Superior temporal gyrus (tissue), 1 donor: ENCODE measurements around the gene EVA1C.
"Not testable (repeated sequence)": the region's sequence is repeated elsewhere in the genome, so short reads cannot be mapped to it uniquely, and the experiment has no call there.

ENCODE experiments used
- DNase-seq: peaks from one replicate; pipeline ENCODE4 v3.0.0-alpha.2; 2016; ENCODE audit errors: extremely low spot score

The EVA1C gene, protein sequence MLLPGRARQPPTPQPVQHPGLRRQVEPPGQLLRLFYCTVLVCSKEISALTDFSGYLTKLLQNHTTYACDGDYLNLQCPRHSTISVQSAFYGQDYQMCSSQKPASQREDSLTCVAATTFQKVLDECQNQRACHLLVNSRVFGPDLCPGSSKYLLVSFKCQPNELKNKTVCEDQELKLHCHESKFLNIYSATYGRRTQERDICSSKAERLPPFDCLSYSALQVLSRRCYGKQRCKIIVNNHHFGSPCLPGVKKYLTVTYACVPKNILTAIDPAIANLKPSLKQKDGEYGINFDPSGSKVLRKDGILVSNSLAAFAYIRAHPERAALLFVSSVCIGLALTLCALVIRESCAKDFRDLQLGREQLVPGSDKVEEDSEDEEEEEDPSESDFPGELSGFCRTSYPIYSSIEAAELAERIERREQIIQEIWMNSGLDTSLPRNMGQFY

GRCh38 chr21:32412162-32413014 is at the start of gene EVA1C:
Gene EVA1C, plus strand, starts transcription at chr21:32412706. Its CDS starts 148 bp downstream, at chr21:32412854.
- no peak for DNase-seq

GRCh38 chr21:32364387-32364786 is 48.1 kb upstream of the EVA1C start:
- peak; percentile 35 for DNase-seq

DNA sequence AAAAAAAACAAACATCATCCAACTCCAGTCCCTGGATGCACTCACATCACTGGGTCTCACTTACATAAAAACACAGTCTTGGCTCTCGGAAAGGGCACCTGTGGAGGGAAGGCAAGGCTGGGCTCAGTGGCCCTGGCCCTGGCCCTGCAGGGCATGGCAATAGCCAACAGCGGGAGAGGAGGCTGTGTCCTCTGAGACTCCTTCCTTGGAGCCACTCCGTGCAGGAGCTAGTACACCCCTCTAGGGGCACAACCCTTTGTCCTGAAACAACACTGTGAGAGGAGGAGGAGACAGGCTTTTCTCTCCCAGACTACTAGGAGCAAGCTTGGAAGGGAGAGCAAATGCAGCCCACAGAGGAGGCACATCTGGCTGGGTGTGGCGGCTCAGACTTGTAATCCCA is 47.7 kb upstream of the EVA1C start:
- no peak for DNase-seq

GRCh38 chr21:32366191-32366590 is 46.3 kb upstream of the EVA1C start:
- DNase-seq, result no peak

DNA sequence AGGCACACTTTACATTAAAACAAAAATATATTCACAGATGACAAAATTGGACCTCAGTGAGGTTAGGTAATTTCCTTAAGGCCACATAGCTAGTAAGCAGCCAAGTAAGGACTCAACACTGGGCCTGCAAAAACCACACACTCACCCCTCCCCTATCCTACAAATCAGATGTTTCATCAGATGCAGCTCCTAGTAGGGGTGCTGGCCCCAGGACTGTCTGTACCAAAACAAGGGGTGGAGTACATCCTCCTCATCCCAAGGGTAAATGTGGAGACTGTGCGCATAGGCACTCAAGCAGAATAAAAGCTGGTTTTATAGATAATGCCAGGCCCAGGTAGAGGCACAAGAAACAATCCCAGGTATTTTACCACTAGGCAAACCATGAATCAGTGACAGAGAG is 45.3 kb upstream of the EVA1C start:
- no peak for DNase-seq

- no peak for DNase-seq
Observed at GRCh38 chr21:32368386-32368785, 44.1 kb upstream of the EVA1C start.

- not testable (repeated sequence) for DNase-seq
Observed at GRCh38 chr21:32368961-32369360, 43.5 kb upstream of the EVA1C start.

DNA sequence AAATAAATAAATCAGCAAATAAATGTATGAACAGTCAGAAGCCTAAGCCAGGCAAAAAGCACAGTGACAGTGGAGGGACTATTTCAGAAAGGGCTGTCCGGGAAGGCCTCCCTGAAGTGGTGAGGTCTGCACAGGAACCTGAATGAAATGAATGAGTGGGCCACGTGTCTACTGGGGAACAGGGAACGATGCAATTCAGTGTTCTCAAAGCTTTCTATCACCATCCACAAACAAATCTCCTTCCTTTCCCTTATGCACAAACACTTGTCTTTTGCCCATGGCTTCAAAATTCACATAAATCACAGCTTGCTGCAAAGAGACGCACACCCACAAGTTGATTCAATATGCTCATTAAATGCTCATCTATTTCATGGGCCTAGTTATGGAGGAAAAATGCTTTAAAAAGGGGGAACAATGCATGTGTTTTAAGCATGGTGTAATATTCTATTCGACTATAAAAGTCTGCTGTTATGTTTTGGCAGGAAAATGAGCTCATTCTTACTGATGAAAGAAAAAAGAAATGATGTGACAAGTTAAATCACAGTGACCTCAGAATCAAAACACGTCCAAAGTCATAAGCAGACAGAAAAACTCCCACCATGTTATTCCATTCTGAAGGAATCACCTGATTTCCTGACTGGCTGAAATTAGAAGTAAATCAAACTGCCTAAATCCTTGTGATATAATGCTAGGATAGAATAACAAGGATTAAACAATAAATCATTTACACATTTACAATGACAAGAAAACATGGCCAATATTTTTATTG is 41.3 kb upstream of the EVA1C start:
- no peak for DNase-seq

DNA sequence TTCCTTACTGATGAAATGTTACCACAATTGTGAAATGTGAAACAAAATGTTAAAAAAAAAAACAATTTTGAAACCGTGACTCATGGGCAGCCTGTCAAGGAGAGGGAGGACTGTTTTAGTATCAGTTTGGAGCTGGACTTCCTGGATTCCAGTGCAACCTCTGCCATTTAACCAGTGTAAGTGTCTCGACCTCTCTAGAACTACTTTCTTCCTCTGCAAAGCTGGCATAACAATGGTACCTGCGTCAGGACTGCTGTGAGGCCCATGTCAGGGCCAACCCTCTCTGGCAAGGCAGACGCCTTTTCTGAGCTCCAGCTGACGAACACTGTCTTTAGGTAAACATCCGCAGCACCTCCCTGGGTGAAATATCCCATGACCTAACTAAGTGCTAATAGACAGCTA is 40.6 kb upstream of the EVA1C start:
- no peak for DNase-seq

- no peak for DNase-seq
Observed at GRCh38 chr21:32372755-32373154, 39.8 kb upstream of the EVA1C start.

DNA sequence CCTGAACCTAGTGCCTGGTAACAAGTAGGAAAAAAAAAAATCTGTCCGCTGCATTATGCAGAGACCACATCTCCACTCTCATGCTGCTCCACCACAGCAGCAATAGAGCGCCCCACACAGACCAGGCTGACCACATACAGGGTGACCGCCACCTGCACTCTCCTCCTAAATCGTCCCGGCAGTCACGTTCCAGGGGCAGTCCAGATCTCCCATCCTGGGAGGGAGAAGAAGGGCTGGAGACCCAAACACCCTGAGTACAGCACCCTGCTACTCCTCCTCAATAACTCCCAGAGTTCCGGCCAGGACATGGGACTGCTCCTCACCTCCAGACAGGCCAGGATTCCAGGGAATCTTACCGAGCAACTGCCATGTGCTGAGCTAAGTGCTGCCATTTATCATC is 35.0 kb upstream of the EVA1C start:
- DNase-seq, result no peak

GRCh38 chr21:32377991-32378390 is 34.5 kb upstream of the EVA1C start:
- peak; percentile 47 for DNase-seq

DNA sequence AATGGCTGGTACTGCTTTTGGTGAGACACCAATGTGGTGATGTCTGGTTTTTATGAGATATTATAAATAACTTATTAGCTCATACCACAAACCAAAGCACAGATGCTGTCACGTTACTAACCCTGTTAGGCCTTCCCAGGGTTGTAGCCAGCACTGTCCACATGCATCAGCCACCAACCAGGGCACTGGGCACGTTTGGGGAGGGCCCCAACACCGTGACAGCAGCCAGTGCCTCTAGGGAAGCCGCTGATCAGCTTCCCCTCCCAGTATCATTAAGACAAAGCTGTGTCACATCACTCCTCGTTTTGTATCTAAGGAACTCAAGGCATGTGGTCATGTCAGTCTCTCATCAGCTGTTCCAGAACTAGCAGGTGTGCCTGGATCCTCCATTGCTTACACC is 33.5 kb upstream of the EVA1C start:
- no peak for DNase-seq

- no peak for DNase-seq
Observed at GRCh38 chr21:32380940-32381339, 31.6 kb upstream of the EVA1C start.

DNA sequence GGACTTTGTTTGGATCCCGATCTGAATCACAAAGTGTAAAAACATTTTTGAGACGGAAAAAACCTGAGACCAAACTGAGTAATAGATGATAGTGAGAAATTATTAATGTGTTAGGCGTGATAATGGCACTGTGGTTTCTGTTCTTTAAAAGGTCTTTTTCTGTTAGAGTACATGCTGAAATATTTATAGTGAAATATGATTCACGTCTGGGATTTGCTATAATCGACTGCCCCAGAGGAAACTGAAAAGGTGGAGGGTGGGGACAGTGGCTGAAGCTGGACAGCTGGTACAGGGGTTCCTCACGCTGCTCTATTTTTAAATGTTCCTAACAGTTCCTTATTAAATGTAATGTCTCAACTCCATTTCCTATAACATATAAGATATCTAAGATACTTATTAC is 30.9 kb upstream of the EVA1C start:
- no peak for DNase-seq

- DNase-seq, result no peak
Observed at GRCh38 chr21:32382108-32382644, 30.3 kb upstream of the EVA1C start.

- DNase-seq, result no peak
Observed at GRCh38 chr21:32383812-32384211, 28.7 kb upstream of the EVA1C start.

DNA sequence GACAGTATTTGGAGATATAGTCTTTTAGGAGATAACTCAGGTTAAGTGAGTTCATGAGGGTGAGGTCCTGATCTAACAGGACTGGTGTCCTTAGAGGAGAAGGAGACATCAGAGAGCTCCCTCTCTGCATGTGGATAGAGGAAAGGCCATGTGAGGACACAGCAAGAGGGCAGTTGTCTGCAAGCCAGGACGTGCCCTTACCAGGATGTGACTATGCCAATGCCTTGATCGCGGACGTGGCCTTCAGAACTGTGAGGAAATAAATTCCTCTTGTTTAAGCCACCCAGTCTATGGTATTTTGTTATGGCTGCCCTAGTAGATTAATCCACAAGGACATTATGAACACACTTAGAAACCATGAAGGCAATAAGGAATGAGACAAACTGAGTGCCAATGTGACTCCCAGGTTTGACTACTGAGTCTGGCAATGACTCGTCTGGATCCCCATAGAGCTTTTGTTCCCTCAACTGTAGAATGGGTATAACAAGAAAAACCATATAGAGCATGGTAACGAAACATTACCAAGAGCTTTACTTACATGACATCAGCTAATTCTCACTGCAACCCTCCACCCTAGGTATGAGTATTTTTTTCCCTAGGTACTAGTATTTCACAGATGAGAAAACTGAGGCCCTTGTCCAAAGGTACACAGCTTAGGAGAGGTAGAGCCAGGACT is 26.2 kb upstream of the EVA1C start:
- DNase-seq, result no peak

DNA sequence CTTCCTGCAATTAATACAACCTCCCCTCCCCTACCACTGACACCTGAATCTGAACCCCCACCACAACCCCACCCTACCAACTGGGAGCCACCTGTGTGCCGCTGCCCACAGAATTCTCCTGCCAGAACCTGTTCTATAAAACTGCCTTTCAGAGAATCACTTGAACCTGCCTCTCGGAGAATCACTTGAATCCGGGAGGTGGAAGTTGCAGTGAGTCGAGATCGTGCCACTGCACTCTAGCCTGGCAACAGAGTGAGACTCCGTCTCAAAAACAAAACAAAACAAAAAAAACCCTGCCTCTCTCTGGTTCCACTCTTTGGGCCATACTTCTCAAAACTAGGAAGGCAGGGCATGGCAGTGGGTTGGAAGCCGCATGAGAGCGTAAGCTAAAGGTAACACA is 25.4 kb upstream of the EVA1C start:
- DNase-seq, result no peak

- DNase-seq, result no peak
Observed at GRCh38 chr21:32388306-32388705, 24.2 kb upstream of the EVA1C start.

DNA sequence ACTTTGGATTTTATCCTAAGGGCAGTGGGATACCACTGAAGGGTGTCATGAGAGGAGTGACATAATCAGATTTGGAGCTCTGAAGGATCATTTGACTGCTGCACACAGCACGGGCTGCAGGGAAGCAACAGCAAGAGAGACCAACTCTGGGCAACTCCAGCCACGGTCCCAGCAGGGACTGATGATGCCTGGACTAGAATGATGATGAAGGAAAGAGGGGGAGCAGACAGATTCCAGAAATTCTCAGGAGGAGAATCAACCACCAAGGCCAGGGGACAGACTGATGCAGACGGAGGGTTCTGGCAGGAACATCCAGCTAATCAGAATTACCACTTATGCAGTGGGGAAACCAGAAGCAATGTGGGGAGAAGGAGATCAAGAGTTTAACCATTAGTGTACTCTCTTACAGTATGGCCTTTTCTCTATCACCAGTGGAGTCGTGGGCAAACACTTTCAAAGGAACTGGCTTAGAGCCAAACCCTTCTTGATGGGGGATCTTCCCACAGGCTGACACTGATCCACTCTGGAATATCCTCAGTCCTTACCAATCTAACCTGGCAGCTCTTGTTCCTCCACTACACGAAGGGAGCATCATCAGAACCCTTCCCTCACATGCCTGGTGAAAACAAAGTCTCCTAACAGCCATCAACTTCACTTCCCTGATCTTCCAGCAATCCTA is 23.0 kb upstream of the EVA1C start:
- DNase-seq, result no peak
